Thyroid gland (tissue), 4 donors: ENCODE results near the gene PVALB.

Experiments used
- POLR2A ChIP-seq, 2 donors: fragments of 450-650 bp; IDR thresholded peaks; one replicate each; pipeline ENCODE4 v1.6.1; 2017; ENCODE audit warnings: antibody characterized with exemption in 2 of 2, mild to moderate bottlenecking in 2 of 2, moderate library complexity in 1 of 2
- TF ChIP-seq, protein P1 (sequence below), 6 experiments: fragments of 200-600 bp in 3 of 6; fragments of 450-650 bp in 3 of 6; sonication (generic) in 3 of 6; IDR thresholded peaks; one replicate each; pipeline ENCODE4 v1.5.1; 2016 to 2019; ENCODE audit warnings: antibody characterized with exemption in 6 of 6, mild to moderate bottlenecking in 2 of 6, inconsistent platforms in 1 of 6, moderate library complexity in 1 of 6

DNA sequence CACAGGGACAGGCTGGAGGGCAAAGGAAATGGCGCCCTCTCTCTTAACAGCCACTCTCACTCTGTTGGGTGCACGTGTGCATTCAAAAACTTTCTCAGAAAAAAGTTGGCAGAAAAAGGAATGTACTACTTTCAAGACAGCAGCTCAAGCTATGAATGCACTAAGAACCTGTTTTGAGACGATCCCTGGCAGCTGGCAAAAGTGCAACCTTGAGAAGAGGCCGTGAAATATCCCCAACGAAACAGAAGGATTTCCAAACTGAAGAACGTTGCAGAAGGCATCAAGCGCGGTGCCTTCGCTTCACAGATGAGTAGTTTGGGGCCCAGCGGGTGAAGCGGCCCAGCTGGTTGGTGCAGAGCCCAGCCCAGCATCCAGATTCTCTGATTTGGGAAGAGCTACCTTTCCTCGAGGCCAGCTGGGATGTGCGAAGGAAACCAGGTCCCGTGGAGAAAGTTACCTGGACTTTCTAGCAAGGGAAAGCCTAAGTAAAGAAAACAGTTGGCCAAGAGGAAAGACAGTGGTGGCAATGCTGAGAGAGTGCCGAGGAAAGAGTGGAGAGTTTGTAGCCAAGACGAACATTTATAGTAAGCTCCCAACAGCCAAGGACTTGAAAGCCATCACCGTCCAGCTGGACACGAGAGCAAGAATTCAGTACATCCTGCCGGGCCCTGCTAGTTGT is 57.2 kb downstream of the PVALB start:
- TF ChIP-seq, protein P1, sequence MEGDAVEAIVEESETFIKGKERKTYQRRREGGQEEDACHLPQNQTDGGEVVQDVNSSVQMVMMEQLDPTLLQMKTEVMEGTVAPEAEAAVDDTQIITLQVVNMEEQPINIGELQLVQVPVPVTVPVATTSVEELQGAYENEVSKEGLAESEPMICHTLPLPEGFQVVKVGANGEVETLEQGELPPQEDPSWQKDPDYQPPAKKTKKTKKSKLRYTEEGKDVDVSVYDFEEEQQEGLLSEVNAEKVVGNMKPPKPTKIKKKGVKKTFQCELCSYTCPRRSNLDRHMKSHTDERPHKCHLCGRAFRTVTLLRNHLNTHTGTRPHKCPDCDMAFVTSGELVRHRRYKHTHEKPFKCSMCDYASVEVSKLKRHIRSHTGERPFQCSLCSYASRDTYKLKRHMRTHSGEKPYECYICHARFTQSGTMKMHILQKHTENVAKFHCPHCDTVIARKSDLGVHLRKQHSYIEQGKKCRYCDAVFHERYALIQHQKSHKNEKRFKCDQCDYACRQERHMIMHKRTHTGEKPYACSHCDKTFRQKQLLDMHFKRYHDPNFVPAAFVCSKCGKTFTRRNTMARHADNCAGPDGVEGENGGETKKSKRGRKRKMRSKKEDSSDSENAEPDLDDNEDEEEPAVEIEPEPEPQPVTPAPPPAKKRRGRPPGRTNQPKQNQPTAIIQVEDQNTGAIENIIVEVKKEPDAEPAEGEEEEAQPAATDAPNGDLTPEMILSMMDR (IDR thresholded peaks at IDR 0.05), result peak in 1 of 6 experiments; percentile 14
- no peak for TF ChIP-seq POLR2A (IDR thresholded peaks at IDR 0.05)
